ENCODE measurements around the gene CELA1. TPM values are rescaled to one million over a fixed set of nuclear protein-coding genes. Genes with fewer than 3 reads are reported as not detected.
"Not testable (repeated sequence)": the region's sequence is repeated elsewhere in the genome, so short reads cannot be mapped to it uniquely, and the experiment has no call there.

Gene CELA1
- polyA plus RNA-seq, 6 donors from 2014 or later, result not detected

DNA sequence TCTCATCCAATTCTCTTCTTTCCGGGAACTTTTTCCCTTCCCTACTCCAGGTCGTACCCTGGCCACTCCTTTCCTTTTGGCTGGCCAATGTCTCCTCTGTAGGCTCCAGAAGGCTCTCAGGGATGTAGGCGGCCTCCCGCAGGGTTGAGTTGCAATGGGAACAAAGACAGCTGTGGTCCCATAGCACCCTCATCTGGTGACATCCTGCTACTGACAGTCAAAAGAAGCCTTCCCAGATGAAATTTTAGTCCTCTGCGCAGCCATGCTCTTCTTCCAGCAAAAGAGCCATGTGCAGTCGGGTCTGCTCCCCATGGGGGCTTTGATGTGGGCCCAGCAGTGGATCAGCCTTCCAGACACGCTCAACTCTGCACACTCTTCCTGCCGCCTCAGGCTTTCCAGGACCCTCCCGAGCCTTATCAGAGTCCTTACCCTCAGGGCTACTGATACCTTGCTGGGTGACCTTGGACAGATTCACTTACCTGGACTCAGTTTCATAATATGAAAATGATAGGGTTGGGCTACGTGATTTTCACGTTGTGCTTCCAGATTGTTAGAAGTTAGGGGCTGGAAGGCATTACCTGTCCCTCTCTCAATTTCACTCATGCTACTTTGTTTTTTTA, 5.5 kb upstream of the CELA1 start:
- Mint-ChIP-seq H3K27ac (peak overlapping the region in 3 of 6 donors; percentile 39 to 84 (median 44)), H3K27me3 (peaks cover 0 to 4% (median 0%) of the 10 kb centered on the region in 3 donors), H3K36me3 (no peaks in the 10 kb centered on the region), H3K4me3 (no peak overlapping the region), H3K9me3 (no peaks in the 10 kb centered on the region), H3K4me1 (peaks cover 15 to 37% (median 35%) of the 10 kb centered on the region in 3 donors)
- peak; percentile 42 for DNase-seq
- peak; percentile 38 to 58 for ATAC-seq (ENCODE audit: low read depth in 2 of 2)

DNA sequence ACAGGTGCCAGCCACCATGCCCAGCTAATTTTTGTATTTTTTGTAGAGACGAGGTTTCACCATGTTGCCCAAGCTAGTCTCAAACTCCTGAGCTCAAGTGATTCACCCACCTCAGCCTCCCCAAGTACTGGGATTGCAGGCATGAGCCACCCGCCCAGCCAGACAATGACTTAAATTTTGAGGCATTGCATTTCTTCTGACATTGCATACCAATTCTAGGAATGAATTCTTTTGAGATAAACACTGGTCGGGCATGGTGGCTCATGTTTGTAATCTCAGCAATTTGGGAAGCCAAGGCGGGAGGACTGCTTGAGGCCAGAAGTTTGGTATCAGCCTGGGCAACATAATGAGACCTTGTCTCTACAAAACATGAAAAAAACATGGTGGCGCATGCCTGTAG, 2.5 kb upstream of the CELA1 start:
- Mint-ChIP-seq H3K27me3 (peaks cover 0 to 7% (median 0%) of the 10 kb centered on the region in 3 donors), H3K27ac (peak overlapping the region in 2 of 6 donors; percentile 69 to 78), H3K4me3 (no peak overlapping the region), H3K4me1 (peaks cover 24 to 47% (median 46%) of the 10 kb centered on the region in 3 donors), H3K36me3 (no peaks in the 10 kb centered on the region), H3K9me3 (no peaks in the 10 kb centered on the region)
- ATAC-seq (ENCODE audit: low read depth in 2 of 2) (no peak), DNase-seq (no peak)

DNA sequence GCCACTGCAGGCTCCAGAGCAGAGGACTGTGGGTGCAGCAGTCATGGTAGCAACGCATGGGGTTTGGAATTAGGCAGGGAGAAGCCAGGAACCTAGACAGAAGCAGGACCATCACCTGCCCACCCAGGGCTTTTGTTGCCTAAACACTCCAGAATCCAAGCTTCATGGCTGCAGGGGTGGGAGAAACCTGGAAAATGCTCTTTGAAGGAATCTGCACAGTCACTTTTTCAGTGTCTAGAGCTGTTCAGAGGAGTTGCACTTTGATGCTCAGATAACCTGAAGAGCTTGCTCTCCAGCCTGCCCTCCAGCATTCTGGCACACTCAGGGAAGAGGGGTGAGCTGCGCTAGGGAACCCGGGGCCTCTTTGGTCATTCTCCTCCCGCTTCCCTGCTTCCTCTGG, 1.6 kb upstream of the CELA1 start:
- H3K36me3 Mint-ChIP-seq, result no peaks in the 10 kb centered on the region
- H3K4me1 Mint-ChIP-seq, result peaks cover 33 to 56% (median 55%) of the 10 kb centered on the region in 3 donors
- DNase-seq (no peak), ATAC-seq (ENCODE audit: low read depth in 2 of 2) (no peak)
- H3K9me3 Mint-ChIP-seq, result no peaks in the 10 kb centered on the region
- no peak overlapping the region for H3K4me3 Mint-ChIP-seq
- peak overlapping the region in 4 of 6 donors; percentile 34 to 90 (median 72) for H3K27ac Mint-ChIP-seq
- H3K27me3 Mint-ChIP-seq, result peaks cover 0 to 7% (median 0%) of the 10 kb centered on the region in 3 donors

DNA sequence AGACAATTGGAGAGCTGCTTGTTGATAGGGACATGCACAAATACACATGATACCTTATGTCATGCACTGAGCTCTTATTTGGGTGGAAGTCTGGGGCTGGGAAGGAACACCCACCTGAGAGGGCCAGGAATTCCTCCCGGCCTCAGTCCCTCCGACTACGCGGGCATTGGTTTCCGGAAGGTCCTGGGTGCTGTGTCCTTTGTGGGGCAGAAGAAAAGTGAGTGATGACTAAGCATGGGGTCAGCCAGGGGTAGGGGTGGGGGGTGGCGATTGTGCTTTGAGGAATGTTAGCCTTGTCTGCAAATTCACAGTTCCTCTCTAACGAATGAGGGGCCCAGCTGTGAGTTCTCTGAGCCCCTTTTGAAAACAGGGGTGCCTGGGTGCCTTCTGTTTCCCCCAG, 798 bp downstream of the CELA1 start:
- no peak overlapping the region for H3K4me3 Mint-ChIP-seq
- no peak for ATAC-seq (ENCODE audit: low read depth in 2 of 2)
- H3K36me3 Mint-ChIP-seq, result no peaks in the 10 kb centered on the region
- H3K27me3 Mint-ChIP-seq, result peaks cover 0 to 7% (median 0%) of the 10 kb centered on the region in 3 donors
- H3K9me3 Mint-ChIP-seq, result no peaks in the 10 kb centered on the region
- peak overlapping the region in 1 of 6 donors; percentile 62 for H3K27ac Mint-ChIP-seq
- no peak for DNase-seq
- H3K4me1 Mint-ChIP-seq, result peaks cover 47 to 62% (median 60%) of the 10 kb centered on the region in 3 donors

DNA sequence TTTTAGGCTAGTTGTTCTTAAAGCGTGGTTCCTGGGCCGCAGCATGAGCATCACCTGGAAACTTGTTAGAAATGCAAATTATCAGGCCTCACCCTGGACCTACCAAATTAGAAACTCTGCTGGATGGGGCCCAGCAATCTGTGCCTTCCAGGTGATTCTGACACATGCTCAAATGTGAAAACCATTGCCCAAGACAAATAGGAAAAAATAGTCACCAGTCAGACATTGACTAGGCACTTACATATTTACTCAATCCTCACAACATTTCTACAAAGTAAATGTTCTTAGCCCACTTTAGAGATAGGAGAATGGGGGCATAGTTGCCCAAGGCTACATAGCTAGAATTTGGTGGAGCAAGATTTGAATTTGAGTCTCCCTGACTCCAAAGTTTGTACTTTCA, 3.3 kb downstream of the CELA1 start:
- ATAC-seq (ENCODE audit: low read depth in 2 of 2) (no peak), DNase-seq (no peak)
- no peaks in the 10 kb centered on the region for H3K36me3 Mint-ChIP-seq
- peaks cover 0 to 7% (median 0%) of the 10 kb centered on the region in 3 donors for H3K27me3 Mint-ChIP-seq
- H3K4me1 Mint-ChIP-seq, result peaks cover 47 to 60% (median 57%) of the 10 kb centered on the region in 3 donors
- peak overlapping the region in 4 of 8 donors; percentile 12 to 67 (median 26) for H3K4me3 Mint-ChIP-seq
- peak overlapping the region in 3 of 6 donors; percentile 5 to 86 (median 56) for H3K27ac Mint-ChIP-seq
- H3K9me3 Mint-ChIP-seq, result no peaks in the 10 kb centered on the region

DNA sequence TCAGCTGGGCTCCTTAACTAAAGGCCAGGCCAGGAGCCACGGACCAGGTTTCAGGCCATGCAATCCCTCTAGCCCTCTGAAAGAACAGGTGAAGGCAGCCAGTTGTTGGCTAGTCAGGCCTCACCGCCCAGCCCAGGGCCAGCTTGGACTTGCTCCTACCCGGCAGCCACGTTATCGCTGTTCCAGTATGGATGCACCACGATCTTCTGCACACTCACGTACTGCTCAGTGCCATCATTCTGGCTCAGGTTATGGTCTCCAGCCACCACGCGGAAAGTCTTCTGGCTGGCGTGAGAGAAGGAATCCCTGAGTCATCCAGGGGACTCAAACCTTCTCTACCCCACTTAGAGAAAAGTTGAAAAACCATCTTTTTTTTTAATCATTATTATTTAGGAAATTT, 4.1 kb downstream of the CELA1 start:
- H3K27me3 Mint-ChIP-seq, result peaks cover 0 to 6% (median 0%) of the 10 kb centered on the region in 3 donors
- ATAC-seq (ENCODE audit: low read depth in 2 of 2) (no peak), DNase-seq (no peak)
- H3K36me3 Mint-ChIP-seq, result no peaks in the 10 kb centered on the region
- H3K9me3 Mint-ChIP-seq, result no peaks in the 10 kb centered on the region
- peaks cover 47 to 60% (median 57%) of the 10 kb centered on the region in 3 donors for H3K4me1 Mint-ChIP-seq
- H3K27ac Mint-ChIP-seq, result peak overlapping the region in 2 of 6 donors; percentile 58 to 88
- H3K4me3 Mint-ChIP-seq, result peak overlapping the region in 1 of 8 donors; percentile 57

DNA sequence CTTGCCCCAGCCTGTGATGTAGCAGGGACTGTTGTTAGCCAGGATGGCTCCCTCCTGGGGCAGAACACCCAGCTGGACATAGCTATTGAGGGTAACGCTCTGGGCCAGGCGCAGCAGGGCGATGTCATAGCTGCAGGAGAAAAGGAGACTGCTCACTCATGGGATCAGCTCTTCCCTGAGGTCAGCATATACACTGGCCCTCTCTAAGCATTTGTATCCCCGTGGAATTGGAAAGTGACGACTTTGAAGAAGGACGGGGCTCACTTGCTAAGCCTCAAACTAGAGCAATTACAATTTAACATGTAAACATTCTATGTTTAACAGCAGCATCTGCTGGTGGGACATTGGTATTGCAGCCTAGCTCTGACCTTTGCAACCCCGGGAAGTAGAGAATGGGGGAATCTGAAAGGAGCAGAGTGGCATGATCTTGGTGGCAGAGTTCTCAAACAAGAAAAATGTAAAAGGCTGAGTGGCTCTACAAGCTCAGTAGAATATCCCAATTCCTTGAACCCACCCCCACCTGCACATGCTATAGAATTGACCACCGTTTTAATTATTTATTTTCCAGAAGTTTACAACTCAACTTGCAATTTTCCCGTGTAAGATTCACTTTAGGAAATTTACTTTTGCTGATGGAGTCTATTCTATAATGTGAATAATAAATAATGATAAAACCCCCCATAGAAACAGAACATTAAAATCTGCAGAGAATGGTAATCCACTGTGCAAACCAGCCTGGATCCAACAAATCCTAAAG, 5.0 kb downstream of the CELA1 start:
- H3K4me1 Mint-ChIP-seq, result peaks cover 50 to 60% (median 56%) of the 10 kb centered on the region in 3 donors

DNA sequence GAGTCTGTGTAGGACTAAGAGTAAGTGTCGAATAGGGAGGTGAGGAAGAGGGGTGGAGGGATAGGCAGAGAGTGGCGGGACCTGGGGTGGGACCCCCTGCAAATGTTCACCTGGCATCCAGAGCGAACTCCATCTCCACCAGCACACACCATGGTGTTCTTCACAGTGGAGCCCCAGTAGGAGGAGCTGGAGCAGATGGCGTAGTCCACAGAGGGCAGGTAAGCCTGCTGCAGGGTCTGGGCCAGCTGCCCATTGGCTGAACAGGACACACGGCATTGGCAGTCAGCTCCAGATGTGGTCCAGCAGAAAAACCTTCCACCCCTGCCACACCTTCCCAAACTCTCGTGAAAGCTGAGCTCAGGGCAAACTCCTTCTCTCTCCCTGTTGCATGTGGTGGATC, 6.7 kb downstream of the CELA1 start:
- Mint-ChIP-seq H3K4me3 (no peak overlapping the region), H3K4me1 (peaks cover 42 to 51% (median 42%) of the 10 kb centered on the region in 3 donors), H3K9me3 (no peaks in the 10 kb centered on the region), H3K27ac (no peak overlapping the region), H3K36me3 (no peaks in the 10 kb centered on the region), H3K27me3 (peaks cover 0 to 5% (median 5%) of the 10 kb centered on the region in 3 donors)
- ATAC-seq (ENCODE audit: low read depth in 2 of 2) (no peak), DNase-seq (no peak)

More for the DNA sequence above, 5.0 kb downstream of the CELA1 start:
- no peaks in the 10 kb centered on the region for H3K36me3 Mint-ChIP-seq
- peak overlapping the region; percentile 23 to 88 (median 76) for H3K27ac Mint-ChIP-seq
- no peaks in the 10 kb centered on the region for H3K27me3 Mint-ChIP-seq
- H3K4me3 Mint-ChIP-seq, result peak overlapping the region in 6 of 8 donors; percentile 32 to 71 (median 52)
- peak; percentile 70 for DNase-seq
- ATAC-seq (ENCODE audit: low read depth in 2 of 2), result peak; percentile 65 to 73
- H3K9me3 Mint-ChIP-seq, result no peaks in the 10 kb centered on the region

DNA sequence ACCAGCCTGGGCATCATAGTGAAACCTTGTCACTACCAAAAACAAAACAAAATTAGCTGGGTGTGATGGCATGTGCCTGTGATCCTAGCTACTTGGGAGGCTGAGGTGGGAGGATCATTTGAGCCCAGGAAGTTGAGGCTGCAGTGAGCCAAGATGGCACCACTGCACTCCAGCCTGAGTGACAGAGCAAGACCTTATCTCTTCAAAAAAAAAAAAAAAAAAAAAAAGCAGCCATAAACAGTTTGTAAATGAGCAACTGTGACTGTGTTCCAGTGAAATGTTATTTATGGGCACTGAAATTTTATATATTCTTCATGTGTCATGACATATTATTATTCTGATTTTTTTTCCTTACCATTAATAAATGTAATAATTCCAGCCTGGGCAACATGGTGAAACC, 9.1 kb downstream of the CELA1 start:
- not testable (repeated sequence) for H3K27ac Mint-ChIP-seq; H3K27me3 Mint-ChIP-seq; H3K36me3 Mint-ChIP-seq; H3K4me3 Mint-ChIP-seq; ATAC-seq (ENCODE audit: low read depth in 2 of 2); H3K9me3 Mint-ChIP-seq; DNase-seq
- H3K4me1 Mint-ChIP-seq, result peaks cover 18 to 27% (median 22%) of the 10 kb centered on the region in 3 donors

DNA sequence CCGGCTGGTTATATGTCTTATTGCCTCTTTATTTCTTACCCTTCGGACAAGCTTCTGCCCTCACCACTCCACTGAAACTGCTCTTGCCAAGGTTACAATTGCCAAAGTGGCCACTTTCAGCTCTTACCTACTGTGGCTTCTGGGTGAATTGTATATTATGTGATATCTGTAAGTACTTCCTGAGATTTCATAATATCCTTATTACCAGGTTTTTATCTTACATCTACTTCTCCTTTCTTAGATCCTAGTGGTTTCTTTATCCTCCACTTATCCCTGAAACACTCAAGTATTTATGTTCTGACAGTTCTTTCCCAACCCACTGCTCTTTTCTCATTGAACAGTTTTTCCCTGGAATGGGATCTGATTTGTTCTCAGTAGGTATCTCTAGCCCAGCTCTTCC, 10.5 kb downstream of the CELA1 start:
- Mint-ChIP-seq H3K4me3 (no peak overlapping the region), H3K27me3 (peaks cover 0 to 5% (median 5%) of the 10 kb centered on the region in 3 donors), H3K9me3 (no peaks in the 10 kb centered on the region), H3K27ac (peak overlapping the region in 1 of 6 donors; percentile 12), H3K4me1 (peaks cover 7 to 13% (median 10%) of the 10 kb centered on the region in 3 donors), H3K36me3 (no peaks in the 10 kb centered on the region)
- ATAC-seq (ENCODE audit: low read depth in 2 of 2), result no peak
- no peak for DNase-seq

DNA sequence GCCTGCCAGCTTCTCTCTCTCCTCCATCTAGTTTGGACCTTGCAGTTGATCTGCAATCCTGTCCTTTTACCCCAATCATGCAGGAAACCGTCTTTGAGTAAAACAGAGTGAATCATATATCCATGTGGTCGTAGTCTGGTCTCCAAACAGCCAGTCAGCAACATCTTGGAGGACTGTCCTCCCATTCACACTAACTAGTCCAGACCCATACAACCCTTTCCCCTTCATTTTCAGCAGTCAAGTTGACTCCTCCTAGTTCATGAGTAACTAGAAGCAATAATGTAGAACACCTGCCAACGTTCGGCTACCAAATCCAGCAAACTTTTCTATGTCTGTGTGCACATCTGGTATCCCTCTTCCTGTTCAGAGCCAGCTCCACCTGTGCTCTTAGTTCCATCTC, 11.7 kb downstream of the CELA1 start:
- peak overlapping the region in 1 of 6 donors; percentile 58 for H3K27ac Mint-ChIP-seq
- peaks cover 0 to 5% (median 5%) of the 10 kb centered on the region in 3 donors for H3K27me3 Mint-ChIP-seq
- no peak for DNase-seq
- H3K9me3 Mint-ChIP-seq, result no peaks in the 10 kb centered on the region
- H3K36me3 Mint-ChIP-seq, result no peaks in the 10 kb centered on the region
- no peak overlapping the region for H3K4me3 Mint-ChIP-seq
- H3K4me1 Mint-ChIP-seq, result peaks cover 14 to 16% (median 16%) of the 10 kb centered on the region in 3 donors
- ATAC-seq (ENCODE audit: low read depth in 2 of 2), result no peak

DNA sequence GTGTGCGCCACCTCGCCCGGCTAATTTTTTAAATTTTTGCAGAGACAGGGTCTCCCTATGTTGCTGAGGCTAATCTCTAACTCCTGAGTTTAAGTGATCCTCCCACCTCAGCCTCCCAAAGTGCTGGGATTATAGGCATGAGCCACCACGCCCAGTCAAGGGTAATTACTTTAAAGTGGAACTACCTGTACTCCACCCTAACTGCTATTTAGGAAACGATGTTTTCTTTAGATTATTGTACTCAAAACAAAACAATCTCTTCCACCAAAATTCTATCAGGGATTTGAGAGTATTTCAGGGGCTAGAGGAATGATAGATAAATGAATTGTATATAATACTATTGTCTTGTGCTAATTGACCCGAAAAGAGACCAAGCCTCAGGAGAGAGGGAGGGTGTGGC, 12.9 kb downstream of the CELA1 start:
- ATAC-seq (ENCODE audit: low read depth in 2 of 2) (no peak), DNase-seq (no peak)
- no peaks in the 10 kb centered on the region for H3K36me3 Mint-ChIP-seq
- H3K9me3 Mint-ChIP-seq, result no peaks in the 10 kb centered on the region
- peak overlapping the region in 2 of 6 donors; percentile 1 to 68 for H3K27ac Mint-ChIP-seq
- no peak overlapping the region for H3K4me3 Mint-ChIP-seq
- peaks cover 0 to 5% (median 5%) of the 10 kb centered on the region in 3 donors for H3K27me3 Mint-ChIP-seq
- peaks cover 23 to 26% (median 24%) of the 10 kb centered on the region in 3 donors for H3K4me1 Mint-ChIP-seq

DNA sequence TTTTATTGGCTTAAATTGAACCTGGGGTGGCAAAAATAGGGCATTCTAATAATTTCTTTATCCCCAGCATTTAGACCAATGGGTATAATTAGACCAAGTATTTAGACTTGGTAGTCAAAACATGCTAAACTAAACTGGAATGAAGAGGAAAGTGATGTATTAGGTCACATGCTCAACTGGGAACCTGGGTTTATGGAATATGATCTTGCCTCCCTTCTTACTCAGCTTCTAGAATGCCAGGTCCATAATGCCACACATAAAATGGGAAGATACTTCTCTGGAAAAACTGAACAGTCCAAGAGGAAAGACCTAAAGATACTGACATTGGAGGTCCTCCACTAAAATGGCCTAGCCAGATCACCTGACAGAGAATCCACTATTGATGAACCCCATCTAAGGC, 16.3 kb downstream of the CELA1 start:
- H3K36me3 Mint-ChIP-seq, result no peaks in the 10 kb centered on the region
- peaks cover 33 to 57% (median 37%) of the 10 kb centered on the region in 3 donors for H3K4me1 Mint-ChIP-seq
- peak overlapping the region in 5 of 8 donors; percentile 1 to 56 (median 23) for H3K4me3 Mint-ChIP-seq
- peak overlapping the region in 2 of 6 donors; percentile 11 to 14 for H3K27ac Mint-ChIP-seq
- no peak for ATAC-seq (ENCODE audit: low read depth in 2 of 2)
- no peak for DNase-seq
- H3K27me3 Mint-ChIP-seq, result no peaks in the 10 kb centered on the region
- H3K9me3 Mint-ChIP-seq, result no peaks in the 10 kb centered on the region
